SK-N-SH treated with all-trans-retinoic acid at 6 μM for 48 hours (cell line): ENCODE data around the gene BANP.

Source experiments
- CSDC2 ChIP-seq: fragments of 250-450 bp; sonication (Bioruptor Pico); IDR thresholded peaks from 2 replicates; pipeline ENCODE4 v1.5.0; 2020; ENCODE audit warnings: mild to moderate bottlenecking, moderate library complexity
- PATZ1 ChIP-seq: fragments of 250-450 bp; sonication (Bioruptor Pico); IDR thresholded peaks from 2 replicates; pipeline ENCODE4 v1.8.0; 2020; ENCODE audit warnings: mild to moderate bottlenecking, moderate library complexity, borderline replicate concordance
- PPARA ChIP-seq: fragments of 250-450 bp; sonication (Bioruptor Pico); IDR thresholded peaks from 2 replicates; pipeline ENCODE4 v1.5.0; 2020; ENCODE audit warnings: mild to moderate bottlenecking, borderline replicate concordance
- TF ChIP-seq, protein P1 (sequence below): fragments of 250-450 bp; sonication (Bioruptor Pico); IDR thresholded peaks from 2 replicates; pipeline ENCODE4 v1.5.1; 2020; ENCODE audit warnings: low read depth, mild to moderate bottlenecking, moderate library complexity

DNA sequence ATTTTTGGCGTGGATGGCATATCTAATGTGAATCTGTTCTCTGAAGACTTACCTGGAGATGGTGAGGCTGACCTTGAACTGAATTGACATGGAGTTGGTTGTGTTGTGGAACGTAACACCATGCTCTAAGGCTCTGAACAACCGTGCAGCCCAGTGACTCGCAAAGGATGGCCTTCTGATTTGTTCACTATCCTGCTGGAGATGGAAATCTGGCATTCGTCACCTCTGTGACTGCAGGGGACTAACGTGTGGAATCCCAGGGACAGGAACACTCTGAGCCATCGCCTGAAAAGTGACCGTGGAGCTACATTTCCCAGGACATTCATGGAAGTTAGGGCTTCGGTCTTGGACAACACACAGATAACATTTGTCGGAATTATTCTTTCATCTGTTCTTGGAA lies 61.1 kb downstream of the BANP start:
- TF ChIP-seq PPARA (CRISPR knock-in tag) (no peak), PATZ1 (CRISPR knock-in tag) (no peak), CSDC2 (CRISPR knock-in tag) (no peak)
- TF ChIP-seq, protein P1, sequence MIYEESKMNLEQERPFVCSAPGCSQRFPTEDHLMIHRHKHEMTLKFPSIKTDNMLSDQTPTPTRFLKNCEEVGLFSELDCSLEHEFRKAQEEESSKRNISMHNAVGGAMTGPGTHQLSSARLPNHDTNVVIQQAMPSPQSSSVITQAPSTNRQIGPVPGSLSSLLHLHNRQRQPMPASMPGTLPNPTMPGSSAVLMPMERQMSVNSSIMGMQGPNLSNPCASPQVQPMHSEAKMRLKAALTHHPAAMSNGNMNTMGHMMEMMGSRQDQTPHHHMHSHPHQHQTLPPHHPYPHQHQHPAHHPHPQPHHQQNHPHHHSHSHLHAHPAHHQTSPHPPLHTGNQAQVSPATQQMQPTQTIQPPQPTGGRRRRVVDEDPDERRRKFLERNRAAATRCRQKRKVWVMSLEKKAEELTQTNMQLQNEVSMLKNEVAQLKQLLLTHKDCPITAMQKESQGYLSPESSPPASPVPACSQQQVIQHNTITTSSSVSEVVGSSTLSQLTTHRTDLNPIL (CRISPR knock-in tag) = no peak
